HG03469 (cell line): ENCODE data around the gene TENT4B.

ENCODE experiments used
- ATAC-seq: cut with Tn5 transposase; IDR thresholded peaks from one replicate; pipeline ENCODE4 v1.9.1; 2021; ENCODE audit warnings: mild to moderate bottlenecking, moderate library complexity, moderate number of reproducible peaks; ENCODE audit not compliant: unreplicated experiment

TENT4B gene

DNA sequence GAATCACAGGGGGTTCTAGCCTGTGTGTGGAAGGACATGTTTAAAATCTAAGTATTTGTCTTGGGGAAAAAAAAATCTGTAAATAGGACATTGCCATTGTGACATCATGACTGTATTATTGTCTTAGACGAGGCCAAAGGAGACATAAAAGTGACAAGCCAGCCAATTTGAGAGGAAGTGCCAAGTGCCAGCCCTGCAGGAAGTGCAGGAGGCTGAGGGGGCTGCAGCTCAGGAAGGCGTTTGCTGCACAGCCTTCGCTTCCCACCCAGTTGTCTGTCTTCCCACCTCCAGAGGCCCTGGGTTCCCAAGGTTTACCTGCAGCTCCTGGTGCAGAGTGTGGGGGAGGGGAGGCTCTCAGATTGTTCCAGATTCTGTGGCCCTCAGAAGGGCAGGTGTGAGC, 114.5 kb downstream of the TENT4B start:
- ATAC-seq, result no peak

DNA sequence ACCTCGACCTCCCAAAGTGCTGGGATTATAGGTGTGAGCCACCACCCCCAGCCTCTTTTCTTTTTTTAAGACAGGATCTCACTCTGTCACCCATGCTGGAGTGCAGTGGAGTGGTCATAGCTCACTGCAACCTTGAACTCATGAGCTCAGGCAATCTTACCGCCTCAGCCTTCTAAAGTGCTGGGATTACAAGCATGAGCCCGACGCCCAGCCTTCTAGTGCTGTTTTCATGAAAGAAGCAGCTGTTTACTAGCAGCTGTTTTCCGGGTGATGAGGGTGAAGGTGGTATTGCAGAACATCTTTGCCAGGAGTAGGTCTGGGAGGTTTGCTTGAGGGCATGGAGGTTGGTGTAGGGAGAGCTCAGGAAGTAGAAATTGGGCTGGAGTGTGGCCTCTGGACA, 115.2 kb downstream of the TENT4B start:
- ATAC-seq, result no peak

DNA sequence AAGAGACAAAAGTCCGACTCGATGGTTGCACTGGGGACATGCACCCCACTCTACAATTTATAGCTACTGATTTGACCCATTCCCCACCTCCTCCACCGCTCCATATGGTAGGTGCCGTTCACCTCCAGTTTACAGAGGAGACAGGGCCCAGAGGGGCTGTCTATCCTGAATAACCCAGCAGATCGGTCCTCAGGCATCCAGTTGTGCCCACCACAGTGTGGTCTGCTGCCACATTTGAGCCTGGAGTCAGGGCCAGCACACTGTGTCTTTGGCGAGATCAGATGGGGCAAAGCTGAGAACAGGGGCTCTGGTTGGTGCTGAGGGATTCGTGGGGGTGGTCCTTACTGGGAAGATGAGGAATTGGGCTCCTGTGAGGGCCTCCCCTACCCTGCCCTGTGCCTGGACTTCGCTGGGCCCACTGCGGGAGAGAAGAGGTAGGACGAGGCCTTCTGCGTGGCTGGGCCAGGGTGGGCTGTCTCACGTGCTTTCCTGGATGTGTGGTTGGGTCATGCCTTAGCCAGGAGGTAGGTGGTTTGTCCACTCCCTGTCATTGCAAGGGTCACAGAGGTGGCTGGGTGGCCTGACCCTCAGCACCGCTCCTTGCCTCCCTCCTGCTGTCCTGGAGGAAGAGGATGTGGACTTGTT, 116.1 kb downstream of the TENT4B start:
- ATAC-seq, result no peak

DNA sequence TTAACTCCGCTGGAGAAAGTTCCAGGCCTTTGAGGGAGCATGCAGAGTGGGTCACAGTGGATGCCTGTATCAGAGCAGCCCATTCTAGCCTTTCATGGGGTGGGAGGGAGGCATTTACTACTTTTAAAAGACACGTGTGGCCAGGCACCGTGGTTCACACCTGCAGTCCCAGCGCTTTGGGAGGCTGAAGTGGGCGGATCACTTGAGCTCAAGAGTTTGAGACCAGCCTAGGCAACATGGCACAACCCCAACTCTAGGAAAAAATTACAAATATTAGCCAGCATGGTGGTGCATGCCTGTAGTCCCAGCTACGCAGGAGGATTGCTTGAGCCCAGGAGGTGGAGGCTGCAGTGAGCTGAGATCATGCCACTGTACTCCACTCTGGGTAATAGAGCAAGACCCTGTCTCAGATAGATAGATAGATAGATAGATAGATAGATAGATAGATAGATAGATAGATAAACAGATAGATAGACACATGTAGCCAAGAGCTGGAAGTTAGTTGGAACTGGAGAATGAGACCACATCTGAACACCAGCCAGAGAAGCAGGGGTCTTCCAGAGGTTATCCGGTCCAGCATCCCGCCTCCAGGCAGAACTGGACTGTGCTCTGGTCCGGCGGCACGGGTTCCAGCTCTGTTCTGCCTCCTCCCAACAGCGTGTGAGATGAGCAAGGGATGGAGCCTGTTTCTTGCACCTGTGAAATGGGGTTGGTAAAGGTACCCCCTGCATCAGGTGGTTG, 116.8 kb downstream of the TENT4B start:
- no peak for ATAC-seq

DNA sequence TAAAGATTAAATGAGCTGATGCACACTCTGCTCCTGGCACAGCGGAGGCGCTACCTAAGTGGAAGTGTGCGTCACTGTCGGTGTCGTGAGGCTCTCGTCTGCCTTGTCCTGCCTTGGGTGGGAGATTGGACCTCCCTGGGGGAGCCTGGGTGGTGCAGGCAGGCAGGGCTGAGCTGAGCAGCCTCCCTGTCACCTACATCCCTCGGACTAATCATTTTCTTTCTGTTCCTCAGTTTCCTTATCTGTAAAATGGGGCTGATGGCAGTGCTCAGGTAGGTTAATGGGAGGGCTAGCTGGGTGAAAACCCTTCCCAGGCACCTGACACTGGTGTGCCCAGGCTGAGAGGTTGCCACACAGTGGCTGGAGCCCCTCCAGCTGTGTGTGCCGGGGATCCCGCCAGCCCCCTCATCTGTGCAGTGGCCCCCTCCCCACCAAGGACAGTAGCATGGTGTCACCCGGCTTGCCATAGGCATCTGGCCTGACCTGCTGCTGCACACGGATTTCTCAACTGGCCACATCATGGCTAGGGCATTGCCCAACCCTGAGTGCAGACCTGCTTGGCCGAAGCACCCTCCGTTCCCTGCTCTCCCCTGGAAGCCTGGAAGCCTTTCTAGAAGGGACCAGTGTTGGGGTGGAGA, 117.5 kb downstream of the TENT4B start:
- no peak for ATAC-seq

DNA sequence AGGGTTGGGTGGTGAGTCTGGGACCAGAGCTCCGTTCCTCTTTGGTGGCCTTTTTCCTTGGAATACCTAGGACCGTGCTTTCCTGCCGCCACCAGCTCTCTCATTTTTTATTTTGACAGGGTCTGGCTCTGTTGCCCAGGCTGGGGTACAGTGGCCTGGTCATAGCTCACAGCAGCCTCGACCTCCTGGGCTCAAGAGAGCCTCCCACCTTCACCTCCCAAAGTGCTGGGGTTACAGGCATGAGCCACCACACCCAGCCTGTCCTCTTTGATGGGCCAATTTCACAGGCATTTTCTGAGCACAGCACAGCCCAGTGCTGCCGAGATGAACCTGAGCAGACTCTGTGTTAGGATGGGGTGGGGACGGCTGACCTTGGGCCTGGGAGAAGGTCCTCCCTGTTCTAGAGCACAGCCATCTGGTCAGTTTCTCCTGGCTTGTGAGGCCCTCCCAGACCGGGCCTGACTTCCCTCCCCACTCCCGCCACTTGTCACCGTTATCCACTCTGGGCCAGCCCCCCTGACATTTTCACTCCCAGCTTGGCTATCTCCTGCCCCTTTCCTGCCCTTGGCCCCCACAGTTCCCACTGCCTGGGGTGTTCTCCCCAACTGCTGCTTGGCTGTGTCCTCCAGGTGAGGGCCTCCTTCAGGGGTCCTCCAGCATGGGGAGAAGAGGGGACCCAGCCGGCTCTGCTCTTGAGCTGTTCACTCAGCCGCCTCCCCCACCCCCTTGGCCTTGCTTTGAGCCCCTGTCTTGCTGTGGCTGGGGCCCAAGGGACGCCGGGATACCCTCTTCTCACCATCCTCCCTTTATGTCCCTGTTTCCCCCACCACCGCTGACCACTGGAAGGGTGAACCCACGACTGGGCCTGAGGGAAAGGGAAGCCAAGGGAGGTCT, 118.3 kb downstream of the TENT4B start:
- ATAC-seq, result no peak

DNA sequence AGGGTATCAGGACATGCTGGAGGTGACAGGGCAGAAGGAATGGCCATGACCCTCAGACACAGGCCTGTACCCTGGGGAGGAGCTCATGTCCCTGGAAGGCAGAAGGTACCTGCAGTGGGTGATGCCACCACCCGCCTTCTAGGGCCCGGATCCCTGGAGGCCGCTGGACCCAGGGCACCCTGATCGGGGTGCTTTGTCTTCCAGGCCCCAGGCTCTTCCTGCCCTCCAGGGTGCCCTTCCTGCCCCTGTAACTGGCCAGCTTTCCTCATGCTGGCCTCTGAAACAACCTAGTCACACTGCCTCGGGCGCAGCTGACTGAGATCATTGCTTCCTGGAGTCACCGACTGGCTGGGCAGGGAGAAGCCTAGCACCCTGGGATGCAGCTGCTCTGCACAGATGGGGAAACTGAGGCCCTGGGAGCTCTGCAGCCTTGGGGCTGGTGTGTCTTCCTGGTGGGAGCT, 119.0 kb downstream of the TENT4B start:
- no peak for ATAC-seq

DNA sequence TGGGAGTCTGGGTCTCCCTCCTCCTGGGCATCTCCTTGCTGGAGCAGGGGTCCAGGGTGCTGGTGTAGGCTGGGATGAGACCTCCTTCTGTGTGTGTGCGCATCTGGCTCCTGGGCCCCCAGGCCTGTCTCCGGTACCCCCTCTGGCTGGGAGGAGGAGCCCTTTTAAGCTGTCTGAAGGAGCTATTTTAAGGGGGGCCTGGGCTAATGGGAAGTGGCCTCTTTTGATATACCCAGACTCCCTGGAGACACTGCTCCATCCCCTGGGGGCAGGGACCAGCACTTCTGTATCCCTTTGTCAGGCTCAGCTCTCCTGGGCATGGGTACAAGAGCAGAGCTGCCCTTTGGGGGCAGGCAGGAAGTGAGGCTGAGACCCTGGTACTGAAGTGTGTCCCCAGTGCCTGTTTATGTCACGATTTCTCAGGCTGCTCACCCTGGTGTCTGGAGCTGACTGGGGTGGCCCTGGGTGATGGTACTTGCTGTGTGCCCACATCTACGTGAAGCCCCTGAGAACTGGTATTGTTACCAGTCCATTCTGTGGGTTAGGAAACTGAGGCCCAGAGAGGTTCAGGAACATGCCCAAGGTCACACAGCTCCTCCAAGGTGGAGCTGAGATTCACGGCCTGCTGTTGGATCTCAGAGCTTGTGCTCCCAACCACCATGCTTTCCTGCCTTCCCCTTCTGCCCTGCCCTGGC, 119.7 kb downstream of the TENT4B start:
- ATAC-seq, result no peak

DNA sequence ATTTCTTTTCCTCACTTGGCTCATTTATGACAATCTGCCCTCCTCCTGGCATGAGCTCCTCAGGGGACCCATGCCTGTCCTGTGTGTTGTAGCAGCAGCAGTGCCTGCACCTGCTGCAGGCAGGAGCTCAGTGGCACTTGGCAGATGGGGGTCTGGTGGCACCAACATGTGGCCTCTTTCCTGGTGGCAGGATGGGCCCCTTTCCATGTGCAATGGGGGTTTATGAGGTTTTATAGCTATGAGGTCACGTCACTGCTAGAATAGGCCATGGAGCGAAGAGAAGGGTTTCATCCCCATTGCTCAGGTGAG, 120.2 kb downstream of the TENT4B start:
- no peak for ATAC-seq

DNA sequence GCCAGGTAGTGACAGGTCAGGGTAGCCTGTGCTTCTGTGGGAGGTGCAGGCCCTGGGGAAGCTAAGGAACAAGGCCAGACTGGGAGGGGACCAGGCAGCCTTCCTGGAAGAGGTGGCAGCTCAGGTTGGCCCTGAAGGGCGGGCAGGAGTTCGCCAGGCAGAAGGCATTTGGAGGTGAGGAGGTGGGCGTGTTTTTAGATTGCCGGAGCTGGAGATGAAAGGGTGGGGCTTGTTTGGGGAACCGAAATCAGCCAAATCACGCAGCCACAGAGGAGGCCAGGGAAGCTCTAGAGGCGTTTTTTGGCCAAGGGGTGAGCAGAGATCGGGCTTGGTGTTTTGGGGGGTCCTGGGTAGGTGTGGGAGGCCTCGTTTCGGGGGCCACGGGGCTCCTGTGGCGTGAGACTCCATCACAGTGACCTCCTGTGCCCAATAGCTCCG, 120.8 kb downstream of the TENT4B start:
- ATAC-seq, result peak; percentile 45

DNA sequence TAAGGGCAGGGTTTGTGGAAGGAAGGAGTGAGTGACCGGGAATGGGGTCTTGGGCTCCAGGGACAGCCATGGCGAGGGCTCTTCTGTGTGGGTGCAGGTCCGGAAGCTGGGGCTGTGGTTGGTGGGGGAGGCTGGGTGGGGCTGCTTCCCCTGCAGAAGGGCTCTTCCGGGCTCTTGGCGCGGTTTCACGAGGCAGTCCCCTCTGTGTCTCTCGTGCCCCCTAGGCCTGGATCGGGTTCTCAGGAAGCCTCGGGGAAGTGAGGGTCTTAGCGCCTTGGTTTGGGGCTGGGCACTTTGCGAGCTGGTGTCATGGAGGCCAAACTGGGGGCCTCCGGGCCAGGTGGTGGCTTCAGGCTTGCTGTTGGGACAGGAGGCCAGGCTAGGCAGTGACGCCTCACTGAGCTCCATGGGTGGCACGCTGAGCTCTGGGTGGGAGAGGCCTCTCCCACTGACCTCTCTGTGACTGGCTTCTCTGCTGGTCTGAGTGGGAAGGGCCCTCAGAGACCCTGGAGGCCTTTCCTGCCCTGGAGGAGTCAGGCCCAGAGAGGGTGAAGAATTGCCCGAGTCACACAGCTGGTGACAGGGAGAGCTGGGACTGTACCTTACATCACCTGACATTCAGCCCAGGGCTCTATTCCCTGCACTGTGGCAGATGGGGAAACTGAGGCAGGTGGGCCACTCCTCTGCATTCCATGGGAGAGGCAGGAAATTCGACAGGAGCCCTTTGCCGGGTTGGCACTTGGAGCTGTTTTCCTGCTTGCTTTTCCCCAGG, 121.4 kb downstream of the TENT4B start:
- no peak for ATAC-seq

DNA sequence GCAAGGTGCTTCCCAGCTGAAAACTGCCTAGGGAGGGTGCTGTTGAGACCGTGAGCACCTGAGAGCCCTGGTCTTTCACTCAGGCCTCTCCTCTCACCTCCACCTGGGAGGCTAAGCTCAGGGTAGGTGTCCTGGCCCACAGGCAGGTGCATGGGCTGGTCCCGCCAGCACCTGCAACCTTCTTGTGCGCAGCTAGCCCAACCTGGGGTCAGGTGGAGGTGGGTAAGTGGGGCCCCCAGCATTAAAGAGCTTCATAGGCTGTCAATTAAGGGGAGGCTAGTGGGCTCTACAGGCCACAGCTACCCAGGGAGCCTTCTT, 122.0 kb downstream of the TENT4B start:
- ATAC-seq, result no peak

DNA sequence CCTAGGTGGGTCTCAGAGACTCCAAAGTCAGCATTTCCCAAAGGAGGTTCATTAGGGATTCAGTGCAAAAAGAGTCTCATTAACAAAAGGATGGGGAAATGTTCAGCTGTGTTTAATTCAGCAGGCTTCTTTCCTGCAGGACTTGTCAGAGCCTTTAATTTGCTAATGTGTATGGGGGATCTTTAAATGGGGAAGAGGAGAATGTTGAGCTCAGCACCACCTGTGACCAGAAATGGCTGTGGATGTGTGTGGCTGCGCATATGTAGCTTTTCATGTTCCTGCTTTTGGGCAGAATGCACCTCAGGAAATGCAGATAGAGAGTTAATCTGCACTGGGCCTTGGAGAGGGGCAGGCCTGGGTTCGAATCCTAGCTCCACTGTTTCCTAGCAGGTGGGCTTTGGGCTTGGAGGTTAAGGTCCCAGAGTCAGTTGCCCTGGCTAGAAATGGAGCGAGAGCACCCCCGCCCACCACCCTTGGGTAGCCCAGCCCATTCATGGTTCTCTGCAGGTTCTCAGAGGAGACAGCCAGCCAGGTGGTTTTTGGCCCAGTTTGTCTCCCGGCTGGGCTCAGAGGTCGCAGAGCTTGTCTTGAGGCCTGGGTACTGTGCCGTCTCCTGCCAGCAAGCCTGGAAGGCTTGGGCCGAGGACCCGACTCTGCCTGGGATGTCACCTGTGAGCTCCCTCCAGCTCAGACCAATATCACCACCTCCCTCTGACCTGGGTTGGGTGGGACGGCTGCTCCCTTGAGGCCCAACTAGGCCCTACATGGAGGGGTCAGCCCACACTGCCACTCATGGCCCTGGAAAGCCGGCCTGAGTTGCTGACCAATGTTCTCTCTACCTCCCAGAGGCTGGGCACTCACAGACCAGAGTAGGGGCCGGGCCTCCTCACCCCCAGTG, 122.6 kb downstream of the TENT4B start:
- ATAC-seq, result no peak

DNA sequence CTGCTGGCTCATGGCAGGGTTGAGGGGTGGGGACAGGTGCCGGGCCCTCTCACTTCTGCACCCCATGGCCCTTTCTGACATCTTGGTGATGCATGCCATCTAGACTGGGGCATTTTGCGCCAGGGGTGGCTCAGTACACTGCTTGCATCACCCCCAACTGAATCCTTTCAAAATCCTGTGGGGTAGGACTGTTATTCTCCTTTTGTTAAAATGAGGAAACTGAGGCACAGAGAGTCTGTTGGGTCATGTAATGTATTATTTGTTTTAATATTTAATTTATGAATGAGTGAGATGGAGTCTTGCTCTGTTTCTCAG, 123.2 kb downstream of the TENT4B start:
- no peak for ATAC-seq

DNA sequence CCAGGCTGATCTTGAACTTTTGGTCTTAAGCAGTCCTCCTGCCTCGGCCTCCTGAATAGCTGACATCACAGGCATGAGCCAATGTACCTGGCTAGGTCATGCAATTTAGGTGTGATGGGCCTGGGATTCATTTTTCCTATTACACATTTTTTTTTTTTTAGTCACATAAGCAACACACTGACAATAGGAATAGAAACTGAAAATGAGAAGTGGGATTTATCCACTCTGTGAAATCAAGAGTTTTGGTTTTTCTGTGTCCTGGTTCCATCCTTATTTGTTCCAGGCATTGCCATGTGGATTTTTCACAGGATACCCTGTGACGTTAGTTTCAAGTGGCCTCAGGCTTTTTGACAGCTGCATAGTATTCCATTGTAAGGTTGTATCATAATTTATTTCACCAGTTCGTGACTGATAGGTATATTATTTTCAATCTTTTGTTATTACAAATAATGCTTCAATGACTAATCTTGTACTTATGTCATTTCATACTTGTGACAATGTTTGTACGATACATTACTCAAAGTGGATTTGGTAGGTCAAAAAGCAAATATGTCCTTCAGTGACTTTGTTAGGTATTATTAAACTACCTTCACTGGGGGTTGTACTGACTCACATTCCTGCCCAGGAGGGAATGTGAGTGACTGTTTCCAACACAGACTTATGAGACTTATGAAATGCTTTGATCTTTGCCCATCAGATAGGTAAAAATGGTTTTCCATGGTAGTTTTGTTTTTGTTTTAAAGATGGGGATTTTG, 123.9 kb downstream of the TENT4B start:
- ATAC-seq, result no peak

DNA sequence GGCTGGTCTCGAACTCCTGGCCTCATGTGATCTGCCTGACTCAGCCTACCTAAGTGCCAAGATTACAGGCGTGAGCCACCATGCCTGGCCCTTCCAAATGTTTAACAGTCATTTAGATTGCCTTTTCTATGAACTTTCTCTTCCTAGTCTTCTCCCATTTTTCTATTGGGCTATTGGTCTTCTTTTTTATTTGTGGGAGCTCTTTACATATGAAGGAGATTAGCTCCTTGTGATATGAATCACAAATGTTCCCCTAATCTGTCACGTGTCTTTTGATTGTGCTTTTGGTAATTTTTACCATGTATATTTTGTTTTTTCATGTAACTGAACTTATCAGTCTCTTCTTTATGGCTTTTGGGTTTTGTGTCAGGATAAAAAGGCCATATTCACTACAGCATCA, 125.1 kb downstream of the TENT4B start:
- no peak for ATAC-seq

DNA sequence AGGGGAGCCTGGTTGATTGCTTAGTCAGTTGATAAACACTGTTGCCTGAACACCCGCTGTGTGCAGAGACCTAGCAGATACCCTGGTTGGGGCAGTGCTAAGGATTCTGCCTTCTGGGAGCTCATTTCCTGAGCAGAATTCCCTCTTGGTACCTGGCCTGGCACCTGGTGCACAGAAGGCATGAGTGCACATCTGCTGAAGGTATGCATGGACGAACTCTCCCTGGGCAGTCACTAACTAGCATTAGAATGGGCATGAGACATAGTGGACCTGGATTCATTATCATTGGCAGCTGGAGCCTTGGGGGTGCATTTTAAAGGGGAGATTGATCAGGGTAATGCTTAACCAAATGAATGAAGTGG, 126.4 kb downstream of the TENT4B start:
- no peak for ATAC-seq

DNA sequence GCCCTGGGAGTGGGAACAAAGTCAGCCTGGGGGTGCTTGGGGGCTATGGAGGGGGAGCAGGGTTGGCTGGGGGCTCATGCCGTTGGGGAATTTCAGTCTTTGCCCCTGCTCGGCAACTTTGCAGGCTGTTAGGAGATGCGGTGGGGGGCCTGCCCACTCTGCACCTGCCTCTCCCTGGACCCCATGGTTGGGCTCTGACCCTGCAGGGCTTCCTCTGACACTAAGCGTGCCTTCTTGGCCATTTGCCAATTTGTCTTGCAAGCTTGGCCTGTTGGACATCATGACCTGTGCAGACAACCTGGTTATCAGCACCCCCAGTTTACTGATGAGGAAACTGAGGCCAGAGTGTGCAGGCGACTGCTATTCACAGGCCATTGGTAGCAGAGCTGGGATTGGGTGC, 127.8 kb downstream of the TENT4B start:
- no peak for ATAC-seq
